Islet of Langerhans (tissue), 1 donor: Measurements from ENCODE around the gene DPYSL4.

Experiments
- FAIRE-seq: peaks from one replicate; lab custom pipeline; 2011; peaks lifted over from hg19 to GRCh38; lab: Jason Lieb, UNC

The DPYSL4 gene

GRCh38 chr10:132243141-132243540, 56.4 kb downstream of the DPYSL4 start:
- no peak for FAIRE-seq

DNA sequence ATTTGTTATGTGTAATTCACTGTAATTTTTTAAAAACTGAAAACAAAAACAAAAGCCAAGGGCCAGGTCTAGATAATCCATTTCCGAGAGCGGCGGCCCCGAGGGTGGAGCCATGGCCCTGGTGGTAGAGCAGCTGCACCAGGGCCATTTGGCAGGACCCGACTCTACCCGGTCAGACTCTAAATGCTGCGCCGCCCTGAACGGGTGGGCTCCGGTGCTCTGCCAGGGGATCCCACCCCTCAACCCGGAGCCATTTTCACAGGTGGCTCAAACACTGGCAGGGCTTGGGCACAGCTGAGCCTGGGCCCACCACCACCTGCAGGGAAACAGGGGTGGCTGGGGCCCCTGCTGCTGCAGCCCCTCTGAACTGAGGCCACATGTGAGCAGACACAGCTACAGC, 56.9 kb downstream of the DPYSL4 start:
- FAIRE-seq = no peak

DNA sequence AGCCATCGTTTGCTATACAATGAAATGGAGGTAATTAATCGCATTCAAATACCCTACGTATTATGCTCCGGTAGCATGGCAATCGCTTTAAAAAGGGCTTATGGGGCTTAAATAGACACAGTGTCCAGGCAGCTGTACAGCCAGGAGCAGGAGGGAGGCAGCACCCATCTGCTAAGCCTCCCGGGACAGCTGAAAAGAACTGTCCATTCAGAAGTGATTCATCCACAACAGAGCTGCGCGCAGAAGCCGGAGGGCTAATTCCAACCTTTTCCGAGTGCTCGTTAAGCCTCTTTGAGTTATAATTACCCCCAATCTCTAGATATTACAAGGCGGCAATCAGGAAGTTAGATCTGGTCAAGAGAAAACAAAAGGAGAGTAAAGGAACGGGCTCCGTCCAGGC, 58.3 kb downstream of the DPYSL4 start:
- no peak for FAIRE-seq

DNA sequence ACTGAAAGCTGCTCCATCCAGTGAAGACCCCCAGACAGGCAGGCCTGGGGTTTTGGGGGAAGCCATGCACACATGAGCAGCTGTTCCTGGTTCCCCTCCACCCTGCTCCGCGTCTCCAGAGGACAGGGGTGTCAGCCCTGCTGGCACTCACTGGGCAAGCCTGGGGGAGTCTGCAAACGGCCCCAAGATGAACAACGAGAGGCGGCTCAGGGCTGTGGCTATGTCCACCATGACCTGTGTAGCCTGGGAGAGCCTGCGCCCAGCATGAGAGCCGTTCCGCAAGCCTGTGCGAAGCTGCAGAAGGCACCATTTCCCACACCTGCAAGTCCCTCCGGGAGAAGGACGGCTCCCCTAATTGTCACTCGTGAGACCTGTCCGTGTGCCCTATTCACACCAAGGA, 59.5 kb downstream of the DPYSL4 start:
- FAIRE-seq = no peak

DNA sequence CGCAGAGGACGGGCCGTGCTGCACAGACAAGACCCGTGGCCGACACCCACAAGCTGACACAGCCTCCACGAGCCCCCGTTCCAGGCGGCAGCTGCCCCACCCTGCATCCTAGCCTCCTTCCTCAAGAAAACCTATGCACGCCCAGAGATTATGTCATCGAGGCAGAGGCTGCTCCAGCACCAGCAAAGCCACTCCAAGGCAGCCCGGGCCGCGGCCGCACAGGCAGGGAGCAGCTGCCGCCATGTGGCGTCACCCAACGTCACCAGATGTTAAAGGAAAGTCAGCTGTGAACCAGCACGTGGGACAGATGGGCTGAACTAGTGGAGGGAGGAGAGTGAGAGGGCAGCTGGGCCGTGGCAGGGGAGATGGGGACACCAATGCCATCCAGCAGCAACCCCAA, 61.2 kb downstream of the DPYSL4 start:
- FAIRE-seq = no peak

DNA sequence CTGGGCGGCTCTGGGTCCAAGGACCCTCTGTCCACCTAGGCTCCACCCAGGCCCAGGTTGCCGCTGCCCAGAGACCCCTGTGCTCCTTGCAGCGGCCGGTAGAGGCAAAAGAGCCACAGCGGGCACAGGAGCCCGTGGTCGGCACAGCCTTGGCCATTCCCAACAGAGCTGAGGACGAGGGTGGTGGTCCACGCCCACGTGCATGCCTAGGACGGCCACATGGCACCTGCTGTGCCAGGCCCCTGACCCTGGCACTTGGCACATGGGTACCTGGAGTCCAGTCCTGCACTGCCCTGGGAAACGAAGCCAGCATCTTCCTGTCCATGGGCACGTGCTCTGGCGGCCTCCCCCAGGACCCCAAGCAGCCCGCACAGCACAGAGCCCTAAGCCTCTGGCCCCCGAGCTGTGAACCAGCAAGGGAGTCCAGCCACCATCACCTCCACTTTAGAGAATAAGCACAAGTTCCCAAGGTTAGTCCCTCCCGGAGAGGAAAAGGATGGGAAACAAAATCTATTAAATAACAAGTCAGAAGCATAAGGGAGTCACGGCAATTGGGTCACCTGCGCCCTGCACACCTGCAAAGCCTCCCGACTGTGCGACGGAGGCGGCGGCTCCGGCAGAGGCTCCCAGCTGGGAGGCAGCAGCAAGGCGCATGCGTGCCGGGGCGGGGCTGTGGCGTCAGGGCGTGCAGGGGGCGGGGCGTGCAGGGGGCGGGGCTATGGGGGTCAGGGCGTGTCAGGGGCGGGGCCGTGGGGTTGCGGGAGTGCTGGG, 61.9 kb downstream of the DPYSL4 start:
- FAIRE-seq = no peak

DNA sequence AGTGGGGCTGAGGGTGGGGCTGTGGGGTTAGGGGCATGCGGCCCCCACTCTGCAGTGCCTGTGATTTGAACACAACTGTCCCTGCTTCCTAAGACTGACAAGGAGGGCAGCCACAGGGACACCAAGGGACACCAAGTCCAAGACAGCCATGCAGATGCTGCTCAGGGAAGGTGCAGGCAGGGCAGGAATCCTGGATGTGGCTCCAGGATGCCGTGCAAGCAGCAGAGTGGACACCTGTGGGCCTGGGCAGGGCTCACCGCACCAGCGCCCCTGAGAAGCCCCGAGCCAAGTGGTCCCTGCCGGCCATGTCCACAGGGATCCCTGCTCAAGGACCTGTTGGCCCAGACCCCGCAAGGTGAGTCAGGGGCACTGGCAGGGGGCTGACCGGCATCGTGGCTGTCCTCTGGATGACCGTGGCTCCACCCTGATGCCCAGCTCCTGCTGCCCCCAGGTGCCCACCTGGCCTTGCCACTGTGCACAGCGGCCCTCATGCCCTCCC, 62.5 kb downstream of the DPYSL4 start:
- FAIRE-seq = no peak

GRCh38 chr10:132249824-132250375, 63.2 kb downstream of the DPYSL4 start:
- no peak for FAIRE-seq

- no peak for FAIRE-seq
Observed at GRCh38 chr10:132250481-132251475, 64.0 kb downstream of the DPYSL4 start.

- no peak for FAIRE-seq
Observed at GRCh38 chr10:132251928-132252327, 65.2 kb downstream of the DPYSL4 start.

DNA sequence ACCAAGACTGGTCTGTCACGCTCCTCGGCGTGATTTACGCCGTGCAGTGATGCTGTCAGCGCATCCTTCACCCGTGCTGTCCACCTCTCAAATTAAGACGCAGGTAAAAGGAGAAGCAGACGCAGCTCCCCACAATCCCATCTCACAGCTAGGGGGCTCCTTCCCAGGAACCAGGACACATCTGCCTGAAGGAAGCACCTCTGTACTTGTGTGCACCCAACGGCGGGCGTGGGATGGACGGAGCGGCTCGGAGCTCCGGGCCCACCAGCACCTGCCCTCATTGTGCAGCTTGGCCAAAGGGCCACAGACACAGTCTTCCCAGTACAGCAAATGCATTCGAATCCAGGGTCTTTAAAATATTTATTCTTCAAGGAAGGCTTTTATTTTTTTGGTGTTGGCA, 65.7 kb downstream of the DPYSL4 start:
- FAIRE-seq = no peak

DNA sequence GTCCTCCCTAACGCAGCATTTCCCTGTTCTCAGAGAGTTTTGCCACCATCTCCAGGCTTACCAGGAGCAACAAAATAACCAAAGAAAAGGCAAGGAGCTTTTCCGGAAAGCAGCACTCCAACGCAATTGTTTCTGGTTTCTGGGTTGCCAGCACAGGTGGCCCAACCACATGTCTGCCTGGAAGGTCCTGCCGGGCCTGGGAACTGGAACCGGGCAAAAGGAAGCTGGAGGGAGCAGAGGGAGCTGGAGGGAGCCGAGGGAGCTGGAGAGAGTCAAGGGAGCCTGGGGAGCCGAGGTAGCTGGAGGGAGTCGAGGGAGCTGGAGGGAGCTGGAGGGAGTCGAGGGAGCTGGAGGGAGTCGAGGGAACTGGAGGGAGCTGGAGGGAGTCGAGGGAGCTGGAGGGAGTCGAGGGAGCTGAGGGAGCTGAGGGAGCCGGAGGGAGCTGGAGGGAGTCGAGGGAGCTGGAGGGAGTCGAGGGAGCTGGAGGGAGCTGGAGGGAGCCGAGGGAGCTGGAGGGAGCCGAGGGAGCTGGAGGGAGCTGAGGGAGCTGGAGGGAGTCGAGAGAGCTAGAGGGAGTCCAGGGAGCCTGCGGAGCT, 66.4 kb downstream of the DPYSL4 start:
- no peak for FAIRE-seq

DNA sequence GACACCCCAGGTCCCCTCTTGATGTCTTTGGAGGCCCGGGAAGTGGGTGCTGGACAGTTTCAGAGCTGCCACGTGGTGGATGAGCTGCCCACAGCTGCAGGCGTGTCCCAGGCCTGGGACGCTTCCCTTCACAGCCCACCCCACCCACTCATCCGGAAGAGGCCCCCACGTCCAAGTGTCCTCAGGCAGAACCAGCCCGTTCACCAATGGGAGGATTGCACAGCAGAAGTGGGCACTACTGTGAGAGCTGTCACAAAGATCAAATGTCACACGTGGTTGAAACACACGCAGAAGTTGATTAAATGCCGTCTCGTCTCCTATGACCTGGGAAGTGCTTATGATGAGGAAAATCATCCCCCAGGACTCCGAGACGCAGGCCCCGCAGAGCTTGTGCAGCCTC, 68.1 kb downstream of the DPYSL4 start:
- no peak for FAIRE-seq
